ENCODE results near the gene RAB24.
A peak's percentile ranks its signal among the peaks of the same experiment; 100 is the strongest.

Gene RAB24

DNA sequence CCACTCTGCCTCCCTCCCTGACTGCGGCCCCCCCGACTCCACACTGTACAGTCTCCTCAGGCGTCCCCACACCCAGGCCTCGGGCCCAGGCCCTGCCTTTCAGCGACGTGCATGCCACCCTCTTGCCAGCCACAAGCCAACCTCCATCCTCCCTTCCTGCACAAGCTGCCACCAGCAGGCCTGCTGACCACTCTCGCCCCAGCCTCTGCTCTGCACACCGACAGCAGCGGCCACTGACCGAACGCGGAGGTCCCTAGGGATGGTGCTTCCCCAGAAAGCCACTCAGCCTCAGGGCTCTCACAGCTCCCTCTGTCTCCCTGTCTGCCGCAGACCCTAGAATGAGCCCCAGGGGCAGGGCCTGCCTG, 29.4 kb upstream of the RAB24 start:
- no peak for DNase-seq

DNA sequence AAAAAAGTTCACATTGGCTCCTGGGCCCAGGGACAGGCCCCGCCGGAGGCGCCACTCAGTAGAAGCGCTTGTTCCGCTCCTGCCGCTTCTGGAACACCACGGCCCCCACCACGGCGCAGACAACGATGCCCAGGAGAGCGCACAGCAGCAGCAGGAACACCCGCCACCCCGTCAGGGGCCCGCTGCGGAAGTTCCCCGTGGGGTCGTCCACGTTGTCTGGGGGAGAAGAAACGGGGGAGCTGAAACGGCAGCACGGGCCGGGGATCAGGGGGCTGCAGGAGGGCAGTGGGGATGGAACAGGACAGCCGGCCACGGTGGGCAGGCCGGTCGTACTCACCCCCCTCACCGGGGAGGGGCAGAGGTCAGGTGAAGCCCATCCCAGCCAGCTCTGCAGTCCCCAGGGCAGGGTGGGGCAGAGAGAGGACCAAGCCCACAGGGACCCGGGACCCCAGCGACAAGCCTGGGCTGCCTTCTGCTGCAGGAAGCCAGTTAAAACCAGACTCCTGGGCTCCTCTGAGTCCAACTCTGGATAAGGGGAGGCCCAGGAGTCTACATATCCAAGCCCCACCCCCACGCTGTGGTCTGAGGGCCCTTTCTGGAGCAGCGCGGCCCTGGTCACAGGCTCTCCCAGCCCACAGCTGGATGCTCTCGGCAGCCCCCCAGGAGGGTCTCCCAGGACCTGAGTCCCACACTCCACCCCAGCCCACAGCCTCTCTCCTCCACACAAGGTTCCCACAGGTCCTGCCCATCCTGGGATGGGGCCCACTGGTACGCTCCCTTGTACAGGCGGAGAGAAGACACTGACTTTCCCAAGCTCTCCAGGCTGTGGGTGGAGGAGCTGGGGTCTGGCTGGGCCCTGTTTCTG, 28.7 kb upstream of the RAB24 start:
- DNase-seq, result no peak

DNA sequence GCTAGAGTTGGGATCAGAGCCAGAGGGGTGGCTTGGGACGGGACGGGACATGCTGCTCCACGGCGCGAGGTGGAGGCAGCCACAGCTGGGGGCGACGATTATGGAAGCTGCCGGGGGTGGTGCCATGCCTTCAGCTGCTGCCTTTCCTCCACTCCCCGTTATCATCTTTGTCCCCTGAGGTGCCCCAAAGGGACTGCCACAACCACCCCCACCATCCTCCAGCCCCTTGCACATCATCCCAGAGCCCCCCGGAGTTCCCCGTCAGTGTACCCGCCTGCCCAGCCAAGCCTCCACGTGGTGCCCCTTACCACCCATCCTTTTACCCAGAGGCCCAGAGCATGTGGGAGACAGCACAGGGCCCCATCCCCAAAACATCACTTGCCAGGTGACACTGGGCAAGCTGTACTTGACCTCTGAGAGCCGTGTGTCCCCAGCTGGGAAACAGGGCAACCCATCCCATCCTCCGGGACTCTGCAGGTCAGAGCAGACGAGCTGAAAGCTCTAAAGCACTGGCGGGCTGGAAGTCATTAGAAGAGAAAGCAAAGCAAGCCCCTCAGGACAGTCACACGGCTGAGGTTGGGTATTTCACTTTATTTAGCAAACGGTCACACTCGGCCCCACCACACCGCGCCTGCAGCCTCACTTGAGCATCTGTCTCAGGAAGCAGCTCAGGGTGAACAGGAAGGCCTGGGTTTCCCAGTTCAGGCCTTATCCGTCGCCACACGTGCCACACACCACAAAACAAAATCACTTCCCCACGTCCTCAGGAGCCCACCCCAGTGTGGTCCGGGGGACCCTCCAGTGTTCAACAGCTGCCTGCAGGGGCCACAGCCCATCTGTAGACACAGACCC, 27.7 kb upstream of the RAB24 start:
- no peak for DNase-seq

- no peak for DNase-seq
These were observed 26.4 kb upstream of the RAB24 start for GRCh38 chr5:177329883-177330282.

GRCh38 chr5:177328545-177329231, 25.2 kb upstream of the RAB24 start:
- no peak for DNase-seq

DNA sequence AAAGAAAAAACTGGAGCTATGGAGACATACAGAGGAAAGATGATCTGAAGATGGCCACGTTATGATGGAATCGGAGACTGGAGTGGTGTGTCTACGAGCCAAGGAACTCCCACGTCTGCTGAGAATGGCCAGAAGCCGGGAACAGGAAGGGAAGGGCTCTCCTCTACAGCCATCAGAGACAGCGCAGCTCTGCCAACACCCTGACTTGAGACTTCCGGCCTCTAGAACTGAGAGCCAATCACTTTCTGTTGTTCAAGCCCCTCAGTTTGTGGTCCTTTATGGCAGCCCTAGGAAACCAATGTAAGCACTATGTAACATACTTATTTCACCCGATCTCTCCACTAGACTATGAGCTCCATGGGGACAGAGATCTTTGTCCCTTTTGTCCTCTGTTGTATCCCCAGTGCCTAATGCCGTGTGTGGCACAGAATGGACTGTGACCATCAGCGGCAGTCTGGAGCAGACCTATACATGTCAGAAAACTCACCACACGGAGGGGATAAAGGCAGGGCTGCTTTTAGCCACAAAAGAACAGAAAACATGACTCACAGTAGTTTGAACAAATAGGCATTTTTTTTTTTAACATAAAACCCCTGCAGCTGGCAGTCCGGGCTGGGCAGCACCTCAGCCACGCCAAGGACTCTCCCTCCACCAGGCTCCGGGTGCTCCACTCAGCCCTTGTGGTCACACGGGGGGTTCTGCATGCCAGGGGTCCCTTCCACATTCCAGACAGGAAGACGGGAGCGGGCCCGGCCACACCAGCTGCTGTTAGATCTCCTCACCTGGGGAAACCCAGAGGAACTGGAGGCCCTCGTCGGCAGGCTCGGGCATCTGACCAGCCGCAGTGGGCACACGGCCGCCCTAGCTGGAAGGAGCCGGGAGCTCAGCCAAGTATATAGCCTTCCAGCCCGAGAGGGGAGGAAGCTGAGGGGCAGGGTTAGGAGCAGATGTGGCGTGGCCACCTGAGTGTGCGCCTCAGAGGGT, 24.3 kb upstream of the RAB24 start:
- peak; percentile 62 for DNase-seq

GRCh38 chr5:177325868-177326381, 22.4 kb upstream of the RAB24 start:
- DNase-seq, result no peak

DNA sequence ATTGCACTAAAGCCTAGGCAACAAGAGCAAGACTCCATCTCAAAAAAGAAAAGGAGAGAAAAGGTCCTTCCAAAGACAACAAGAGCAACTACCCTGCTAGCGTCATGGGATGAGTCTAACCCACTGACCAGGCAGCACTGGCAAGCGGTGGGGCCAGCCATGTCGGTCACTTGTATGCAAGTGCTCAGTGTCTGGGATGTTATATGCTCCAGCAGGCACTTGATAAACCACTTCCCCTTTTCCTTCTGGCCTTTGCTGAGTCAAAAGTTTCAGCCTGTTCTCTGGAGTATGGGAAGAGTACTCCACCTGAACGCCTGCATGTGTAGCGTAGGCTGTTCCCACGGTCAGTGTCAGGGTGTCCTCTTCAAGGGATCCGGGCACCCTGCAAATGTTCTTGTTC, 17.4 kb upstream of the RAB24 start:
- DNase-seq, result no peak

- DNase-seq, result no peak
These were observed 16.5 kb upstream of the RAB24 start for GRCh38 chr5:177319913-177320588.

DNA sequence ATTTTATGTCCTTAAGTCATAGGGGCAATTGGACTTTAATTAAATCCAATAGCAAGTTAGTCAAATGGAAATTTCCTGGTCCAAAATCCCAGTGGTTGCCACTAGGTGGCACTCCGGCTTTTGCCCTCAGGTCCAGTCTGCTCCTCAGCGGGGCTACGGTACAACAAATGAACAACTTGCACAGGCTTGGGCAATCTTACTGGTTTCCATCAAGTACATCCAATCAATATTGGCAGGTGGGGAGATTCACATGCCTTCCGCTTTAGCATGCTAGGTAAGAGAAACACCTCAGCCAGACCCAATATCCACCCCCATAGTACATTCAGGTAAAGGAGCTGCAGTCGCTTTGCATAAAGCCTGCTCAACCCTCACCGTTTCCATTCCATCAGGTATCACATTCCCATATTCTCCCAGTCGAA, 14.4 kb upstream of the RAB24 start:
- peak; percentile 75 for DNase-seq

DNA sequence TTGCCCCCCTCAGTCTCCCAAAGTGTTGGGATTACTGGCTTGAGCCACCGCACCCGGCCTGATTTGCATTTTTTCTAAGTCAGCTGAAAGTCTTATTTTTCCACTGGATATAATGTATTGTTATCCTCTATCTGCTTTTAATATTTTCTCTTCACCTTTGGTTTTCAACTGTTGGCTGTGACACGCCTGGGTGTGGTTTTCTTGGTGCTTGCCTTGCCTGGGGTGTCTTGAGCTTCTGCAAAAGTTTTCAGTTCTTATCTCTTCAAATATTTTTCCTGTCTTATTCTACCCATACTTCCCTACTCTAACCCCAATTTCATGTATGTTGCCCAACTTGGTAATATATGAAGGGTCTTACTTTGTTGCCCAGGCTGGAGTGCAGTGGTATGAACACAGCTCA, 12.5 kb upstream of the RAB24 start:
- DNase-seq, result no peak

DNA sequence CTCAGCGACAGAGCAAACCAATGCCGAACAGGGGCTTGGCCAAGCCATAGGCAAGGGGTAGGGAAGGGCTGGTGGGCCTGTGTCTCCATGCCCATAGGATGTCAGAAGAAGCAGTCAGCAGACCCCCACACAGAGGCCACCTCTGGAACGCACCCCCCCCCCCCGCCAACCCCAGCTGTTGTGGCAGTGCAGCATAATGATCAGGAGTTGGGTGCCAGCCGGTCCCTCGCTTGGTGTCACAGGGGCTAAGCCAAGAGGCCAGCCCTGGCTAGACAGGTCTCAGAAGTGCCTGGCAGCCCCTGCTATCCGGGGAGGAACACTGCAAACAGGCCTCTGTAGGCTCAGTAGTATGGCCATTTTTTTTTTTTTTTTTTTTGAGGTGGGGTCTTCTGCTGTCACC, 11.9 kb upstream of the RAB24 start:
- DNase-seq, result no peak

DNA sequence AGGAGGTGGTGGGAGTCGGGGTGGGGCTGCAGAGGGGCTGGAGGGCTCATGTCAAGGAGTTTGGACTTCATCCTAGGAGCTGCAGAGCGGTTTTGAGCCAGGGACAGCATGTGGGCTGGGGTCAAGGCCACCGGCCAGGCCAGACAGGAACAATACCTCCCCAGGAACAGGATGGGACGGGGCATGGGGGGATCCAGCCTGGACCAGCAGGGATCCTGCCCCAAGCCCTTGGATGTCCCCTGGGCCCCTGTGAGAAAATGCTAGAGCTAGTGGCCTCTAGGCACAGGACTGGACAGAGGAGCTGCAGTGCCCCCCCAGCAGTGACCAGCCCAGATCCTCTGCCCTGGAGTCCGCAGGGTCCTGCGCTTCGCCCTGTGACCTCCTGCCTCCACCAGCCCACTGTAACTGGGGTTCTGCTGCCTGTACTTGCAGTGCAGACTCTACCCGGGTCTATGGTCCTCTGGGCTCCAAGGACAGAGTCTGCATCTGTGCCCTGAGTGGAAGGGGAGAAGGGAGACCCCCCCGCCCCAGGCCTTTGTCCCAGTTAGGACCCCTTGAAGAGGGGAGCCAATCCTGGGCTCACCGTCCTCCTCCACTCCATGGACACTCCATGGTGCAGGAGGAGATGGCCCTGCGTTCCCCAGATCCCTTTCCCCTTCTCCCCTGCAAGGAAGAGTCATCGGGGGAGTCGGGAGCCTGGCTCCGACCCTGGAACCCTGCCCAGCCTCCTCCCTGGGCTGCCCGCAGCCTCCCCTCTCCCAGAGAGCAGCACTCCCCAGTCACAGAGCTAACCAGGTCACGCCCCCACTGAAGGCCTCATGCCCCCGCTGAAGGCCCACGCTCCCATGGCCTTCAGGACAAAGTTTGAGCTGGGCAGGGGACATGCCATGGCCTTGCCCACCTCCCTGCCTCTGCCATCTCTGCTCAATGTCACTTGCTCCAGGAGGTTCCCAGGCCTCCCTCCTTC, 11.1 kb upstream of the RAB24 start:
- no peak for DNase-seq

GRCh38 chr5:177313561-177314259, 10.2 kb upstream of the RAB24 start:
- no peak for DNase-seq

- no peak for DNase-seq
These were observed 9.2 kb upstream of the RAB24 start for GRCh38 chr5:177312649-177313181.

DNA sequence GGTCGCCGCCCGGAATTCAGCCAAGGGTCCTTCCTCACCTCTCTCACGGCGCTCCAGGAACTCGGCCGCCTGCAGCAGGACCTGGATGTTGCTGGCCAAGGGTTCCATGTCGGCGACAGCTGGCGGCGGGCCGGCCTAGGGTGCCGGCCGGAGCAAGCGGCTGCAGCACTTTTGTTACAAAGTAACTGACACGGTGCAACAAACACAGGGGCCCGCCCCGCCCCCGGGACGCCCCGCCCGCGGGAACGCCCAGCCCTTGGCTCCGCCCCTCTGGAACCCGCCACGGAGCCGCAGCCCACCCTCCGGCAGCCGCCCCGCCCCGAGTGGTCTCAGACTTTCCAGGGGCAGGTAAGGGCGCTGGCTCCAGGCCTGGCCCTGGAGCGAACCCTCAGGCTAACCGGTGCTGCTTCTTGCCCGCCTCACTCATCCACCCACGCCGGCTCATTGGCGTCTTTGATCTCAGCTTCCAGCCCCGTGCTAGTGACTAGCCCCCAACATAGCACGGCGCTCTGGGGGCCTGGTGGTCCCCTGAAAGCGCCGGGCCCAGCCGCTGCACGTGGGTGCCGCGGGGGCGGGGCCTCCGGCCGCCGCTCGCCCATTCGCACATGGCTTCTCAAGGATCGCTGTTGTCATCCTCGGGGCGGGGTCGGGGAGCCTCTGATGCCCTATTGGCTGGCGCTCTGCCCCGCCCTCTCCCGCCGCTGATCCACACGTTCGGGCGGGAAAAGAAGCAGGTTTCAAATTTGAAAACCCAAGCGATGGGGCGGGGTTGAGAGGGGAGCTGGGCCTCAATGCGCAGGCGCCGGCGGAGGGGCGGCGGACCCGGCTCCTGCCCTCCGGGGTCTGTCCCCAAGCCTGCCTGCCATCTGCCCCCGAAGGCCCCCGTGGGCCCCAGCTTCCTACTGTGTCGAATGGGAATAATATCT, 8.5 kb upstream of the RAB24 start, which contains the start of gene MXD3:
Gene MXD3, minus strand, starts transcription at position 176 of the 926 bp plus-strand sequence. Its CDS starts 68 bp downstream, at position 108.
- DNase-seq, result peak; percentile 98

GRCh38 chr5:177311392-177311722, 7.8 kb upstream of the RAB24 start:
- peak; percentile 55 for DNase-seq
